Activated naive CD4-positive, alpha-beta T cell treated with anti-CD3 and anti-CD28 coated beads, Interleukin-2, amount 50 U/mL, for 24 hours (primary cell): ENCODE results near the gene FKBP10.

ENCODE experiments used
- H3K27ac Mint-ChIP-seq: one replicate; pipeline ENCODE4 v1.8.0; 2021; ENCODE audit warnings: mild to moderate bottlenecking, mixed read lengths
- H3K27me3 Mint-ChIP-seq: one replicate; pipeline ENCODE4 v1.8.0; 2021; ENCODE audit warnings: mixed read lengths
- H3K36me3 Mint-ChIP-seq: one replicate; pipeline ENCODE4 v1.8.0; 2021; ENCODE audit warnings: mixed read lengths
- H3K4me1 Mint-ChIP-seq: one replicate; pipeline ENCODE4 v1.8.0; 2021; ENCODE audit warnings: mixed read lengths
- H3K4me3 Mint-ChIP-seq: one replicate; pipeline ENCODE4 v1.8.0; 2021; ENCODE audit warnings: mild to moderate bottlenecking, mixed read lengths
- H3K9me3 Mint-ChIP-seq: one replicate; pipeline ENCODE4 v1.8.0; 2021; ENCODE audit warnings: mixed read lengths

FKBP10 gene

DNA sequence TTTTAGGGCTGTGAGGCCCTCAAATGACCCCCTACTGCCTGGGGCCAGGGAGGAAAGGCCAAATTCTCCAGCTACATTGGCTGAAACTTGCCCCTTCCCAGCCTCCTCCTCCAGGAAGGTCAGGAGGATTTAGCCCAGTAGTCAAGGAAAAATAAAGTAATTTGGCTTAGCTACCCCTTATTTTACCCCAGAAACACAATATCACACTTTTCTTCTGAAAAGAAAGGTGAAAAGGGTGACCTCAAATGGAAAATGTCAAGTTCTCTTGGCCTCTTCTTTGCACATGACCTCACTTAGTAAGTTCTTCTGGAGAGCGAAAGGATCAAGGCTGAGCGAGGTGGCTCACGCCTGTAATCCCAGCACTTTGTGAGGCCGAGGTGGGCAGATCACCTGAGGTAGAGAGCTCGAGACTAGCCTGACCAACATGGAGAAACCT is 18.2 kb upstream of the FKBP10 start:
- no peaks in the 10 kb centered on the region for H3K36me3 Mint-ChIP-seq
- no peaks in the 10 kb centered on the region for H3K4me1 Mint-ChIP-seq
- H3K27ac Mint-ChIP-seq: no peak overlapping the region
- no peak overlapping the region for H3K4me3 Mint-ChIP-seq
- no peaks in the 10 kb centered on the region for H3K27me3 Mint-ChIP-seq
- no peaks in the 10 kb centered on the region for H3K9me3 Mint-ChIP-seq

- Mint-ChIP-seq H3K9me3 (no peaks in the 10 kb centered on the region), H3K27ac (no peak overlapping the region), H3K4me3 (no peak overlapping the region), H3K4me1 (no peaks in the 10 kb centered on the region), H3K27me3 (no peaks in the 10 kb centered on the region), H3K36me3 (no peaks in the 10 kb centered on the region)
These were observed 16.5 kb upstream of the FKBP10 start for GRCh38 chr17:41796121-41796895.

DNA sequence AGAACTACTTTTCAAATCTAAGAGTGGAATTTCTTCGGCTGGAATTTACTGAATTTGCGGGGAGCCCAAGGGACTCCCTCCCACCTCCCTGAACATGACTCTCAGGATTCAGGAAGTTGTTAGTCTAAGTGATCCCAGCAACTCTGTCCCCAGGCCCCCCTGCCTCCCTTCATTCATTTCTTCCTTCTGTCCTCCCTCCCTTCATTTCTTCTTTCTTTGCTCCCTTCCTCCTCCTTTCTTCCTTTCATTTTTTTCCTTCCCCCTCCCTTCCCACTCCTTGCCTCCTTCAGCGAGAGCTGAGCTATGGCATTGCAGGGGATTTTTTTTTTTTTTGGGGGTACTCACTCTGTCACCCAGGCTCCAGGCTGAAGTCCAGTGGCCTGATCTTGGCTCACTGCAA is 15.4 kb upstream of the FKBP10 start:
- peaks cover 4% of the 10 kb centered on the region for H3K4me1 Mint-ChIP-seq
- no peaks in the 10 kb centered on the region for H3K9me3 Mint-ChIP-seq
- H3K4me3 Mint-ChIP-seq: no peak overlapping the region
- H3K27ac Mint-ChIP-seq: no peak overlapping the region
- H3K27me3 Mint-ChIP-seq: no peaks in the 10 kb centered on the region
- no peaks in the 10 kb centered on the region for H3K36me3 Mint-ChIP-seq

DNA sequence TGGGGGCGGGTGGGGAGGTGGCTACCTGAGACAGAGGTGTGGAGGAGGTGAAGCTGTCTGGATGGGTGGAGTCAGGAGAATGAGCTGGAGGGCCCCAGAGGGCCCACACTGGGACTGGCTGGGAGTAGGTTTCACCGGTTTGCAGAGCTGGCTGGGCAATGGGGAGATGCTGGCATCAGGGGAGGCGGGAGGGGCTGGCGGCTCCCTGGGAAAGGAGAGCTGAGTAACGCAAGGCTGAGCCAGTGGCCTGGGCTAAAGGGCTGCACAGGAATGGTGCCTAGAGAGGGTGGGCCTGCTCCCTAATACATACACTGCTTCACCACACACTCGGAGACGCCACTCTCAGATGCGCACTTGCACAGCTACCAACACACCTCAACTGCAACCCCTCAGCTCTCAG is 13.4 kb upstream of the FKBP10 start:
- Mint-ChIP-seq H3K36me3 (no peaks in the 10 kb centered on the region), H3K4me1 (peaks cover 4% of the 10 kb centered on the region), H3K27ac (no peak overlapping the region), H3K9me3 (no peaks in the 10 kb centered on the region), H3K4me3 (no peak overlapping the region), H3K27me3 (no peaks in the 10 kb centered on the region)

- Mint-ChIP-seq H3K27me3 (no peaks in the 10 kb centered on the region), H3K9me3 (no peaks in the 10 kb centered on the region), H3K36me3 (no peaks in the 10 kb centered on the region), H3K4me1 (peaks cover 4% of the 10 kb centered on the region), H3K4me3 (no peak overlapping the region), H3K27ac (no peak overlapping the region)
These were observed 12.0 kb upstream of the FKBP10 start for GRCh38 chr17:41800601-41801373.

DNA sequence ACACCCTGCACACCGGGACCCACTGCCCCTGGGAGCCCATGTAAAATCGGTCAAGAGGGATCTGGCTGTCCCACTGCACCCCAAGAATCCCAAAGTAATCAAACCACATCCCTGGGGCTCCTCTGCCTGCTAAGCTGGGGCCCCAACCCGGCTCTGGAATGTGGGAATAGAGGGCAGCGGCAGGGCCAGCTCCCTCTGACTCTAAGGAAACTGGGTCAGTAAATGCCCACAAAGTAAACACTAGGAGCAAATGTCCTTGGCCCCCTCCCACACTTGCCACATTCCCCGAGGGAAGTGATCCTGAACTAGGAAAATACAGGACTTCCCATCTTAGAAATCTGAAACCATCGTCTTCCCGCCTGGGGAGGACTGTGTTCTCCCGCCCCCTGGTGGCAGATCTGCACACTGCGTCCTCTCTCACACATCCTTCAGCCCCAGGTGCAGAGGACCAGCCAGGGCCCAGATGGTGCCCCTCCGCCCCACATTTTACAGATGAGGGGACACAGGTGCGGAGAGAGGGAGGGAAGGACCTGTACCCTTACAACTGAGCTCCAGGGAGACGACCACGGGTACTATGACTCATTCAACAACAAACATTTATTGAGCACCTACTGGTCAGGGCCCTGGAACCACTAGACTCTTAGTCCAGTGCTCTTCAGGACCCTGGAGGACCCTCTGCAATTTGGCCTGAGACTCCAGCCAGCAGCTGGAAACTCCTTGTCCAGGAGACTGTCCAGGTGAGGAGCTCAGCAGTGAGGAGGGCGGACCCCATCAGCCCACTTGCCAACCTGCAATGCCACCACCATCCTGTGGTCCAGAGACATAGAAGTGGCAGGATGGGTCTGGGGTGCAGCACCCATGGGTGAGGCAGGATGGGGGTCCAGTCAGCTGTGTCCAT is 11.2 kb upstream of the FKBP10 start:
- H3K4me3 Mint-ChIP-seq: no peak overlapping the region
- no peaks in the 10 kb centered on the region for H3K36me3 Mint-ChIP-seq
- H3K4me1 Mint-ChIP-seq: peaks cover 4% of the 10 kb centered on the region
- no peak overlapping the region for H3K27ac Mint-ChIP-seq
- H3K27me3 Mint-ChIP-seq: no peaks in the 10 kb centered on the region
- H3K9me3 Mint-ChIP-seq: no peaks in the 10 kb centered on the region

- H3K4me1 Mint-ChIP-seq: peaks cover 4% of the 10 kb centered on the region
- H3K27me3 Mint-ChIP-seq: no peaks in the 10 kb centered on the region
- no peak overlapping the region for H3K4me3 Mint-ChIP-seq
- no peaks in the 10 kb centered on the region for H3K36me3 Mint-ChIP-seq
- no peak overlapping the region for H3K27ac Mint-ChIP-seq
- no peaks in the 10 kb centered on the region for H3K9me3 Mint-ChIP-seq
These were observed 9.5 kb upstream of the FKBP10 start for GRCh38 chr17:41803049-41804020.

- H3K4me1 Mint-ChIP-seq: peaks cover 14% of the 10 kb centered on the region
- no peaks in the 10 kb centered on the region for H3K9me3 Mint-ChIP-seq
- H3K27me3 Mint-ChIP-seq: no peaks in the 10 kb centered on the region
- H3K27ac Mint-ChIP-seq: no peak overlapping the region
- no peaks in the 10 kb centered on the region for H3K36me3 Mint-ChIP-seq
- no peak overlapping the region for H3K4me3 Mint-ChIP-seq
These were observed 5.9 kb upstream of the FKBP10 start for GRCh38 chr17:41806685-41807445.

- Mint-ChIP-seq H3K27ac (no peak overlapping the region), H3K36me3 (no peaks in the 10 kb centered on the region), H3K9me3 (no peaks in the 10 kb centered on the region), H3K4me1 (peaks cover 26% of the 10 kb centered on the region), H3K27me3 (no peaks in the 10 kb centered on the region), H3K4me3 (peak overlapping the region; percentile 67)
These were observed 1.9 kb upstream of the FKBP10 start for GRCh38 chr17:41810659-41811548.

DNA sequence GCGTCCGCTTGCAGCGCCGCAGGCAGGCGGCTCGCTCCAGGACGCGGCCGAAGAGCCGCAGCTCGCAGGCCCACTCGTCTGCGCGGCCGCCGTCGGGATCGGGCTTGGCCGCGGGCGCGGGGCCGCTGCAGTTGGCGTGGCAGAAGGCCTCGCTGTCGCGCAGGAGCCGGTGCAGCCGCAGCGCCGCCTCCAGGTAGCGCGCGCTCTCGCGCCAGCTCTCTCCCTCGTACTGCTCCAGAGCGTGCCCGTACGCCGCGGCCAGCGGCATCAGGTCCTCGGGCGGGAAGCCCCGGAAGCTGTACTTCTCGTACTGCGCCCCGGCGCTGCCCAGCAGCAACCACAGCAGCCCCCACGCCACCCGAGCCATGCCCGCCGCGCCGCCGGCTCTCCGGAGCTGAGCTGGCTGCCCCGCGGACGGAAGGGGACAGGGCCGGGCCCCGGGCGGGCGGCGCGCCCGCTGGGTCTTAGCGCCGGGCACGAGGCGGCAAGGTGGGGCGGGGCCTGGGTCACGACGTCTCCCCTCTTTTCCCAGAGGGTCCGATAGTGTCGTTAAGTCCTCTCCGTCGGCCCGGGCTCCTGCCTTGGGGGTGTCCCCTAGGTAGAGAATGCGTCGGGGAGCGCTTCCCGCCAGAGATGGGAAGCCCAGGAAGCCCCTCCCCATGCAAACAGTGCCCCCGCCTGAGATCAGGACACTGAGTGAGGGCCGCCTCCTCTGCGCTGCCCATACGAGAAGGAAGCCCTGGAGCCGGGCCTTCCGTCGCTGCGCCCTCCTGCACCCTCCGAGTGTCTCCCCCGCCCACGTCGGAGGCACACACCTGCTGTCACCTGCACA is 1.0 kb upstream of the FKBP10 start, which contains the start of gene P3H4:
TSS of gene P3H4 (minus strand) at position 401 of the 832 bp plus-strand sequence. CDS start at position 367, 34 bp downstream.
- peaks cover 26% of the 10 kb centered on the region for H3K4me1 Mint-ChIP-seq
- peak within 1 kb of the TSS; percentile 88 for H3K27ac Mint-ChIP-seq
- no peaks in the 10 kb centered on the region for H3K36me3 Mint-ChIP-seq
- H3K4me3 Mint-ChIP-seq: peak within 1 kb of the TSS; percentile 91
- H3K27me3 Mint-ChIP-seq: no peaks in the 10 kb centered on the region
- no peaks in the 10 kb centered on the region for H3K9me3 Mint-ChIP-seq

DNA sequence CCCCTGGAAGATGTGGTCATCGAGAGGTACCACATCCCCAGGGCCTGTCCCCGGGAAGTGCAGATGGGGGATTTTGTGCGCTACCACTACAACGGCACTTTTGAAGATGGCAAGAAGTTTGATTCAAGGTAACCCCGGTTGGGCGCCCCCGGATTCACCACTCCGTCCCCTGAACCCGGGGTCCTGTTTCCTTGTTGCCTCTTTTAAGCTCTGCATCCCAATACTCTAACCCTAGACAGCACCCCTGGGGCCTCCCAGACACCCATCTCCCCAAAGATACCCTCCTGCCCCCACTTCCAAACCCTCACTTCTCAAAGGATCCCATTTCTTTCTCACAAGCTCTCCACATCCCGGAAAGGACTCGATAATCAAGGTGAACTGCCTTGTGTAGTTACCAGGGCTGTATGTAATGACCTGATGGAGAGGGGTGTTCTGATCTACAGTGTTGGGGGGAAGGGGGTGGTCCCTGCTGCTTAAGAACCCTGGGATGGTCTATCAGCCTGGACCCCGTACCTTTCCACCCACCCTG is 412 bp downstream of the FKBP10 start:
- peak overlapping the region; percentile 3 for H3K27ac Mint-ChIP-seq
- H3K36me3 Mint-ChIP-seq: no peaks in the 10 kb centered on the region
- H3K9me3 Mint-ChIP-seq: no peaks in the 10 kb centered on the region
- peaks cover 26% of the 10 kb centered on the region for H3K4me1 Mint-ChIP-seq
- peak overlapping the region; percentile 37 for H3K4me3 Mint-ChIP-seq
- peaks cover under 1% of the 10 kb centered on the region for H3K27me3 Mint-ChIP-seq

DNA sequence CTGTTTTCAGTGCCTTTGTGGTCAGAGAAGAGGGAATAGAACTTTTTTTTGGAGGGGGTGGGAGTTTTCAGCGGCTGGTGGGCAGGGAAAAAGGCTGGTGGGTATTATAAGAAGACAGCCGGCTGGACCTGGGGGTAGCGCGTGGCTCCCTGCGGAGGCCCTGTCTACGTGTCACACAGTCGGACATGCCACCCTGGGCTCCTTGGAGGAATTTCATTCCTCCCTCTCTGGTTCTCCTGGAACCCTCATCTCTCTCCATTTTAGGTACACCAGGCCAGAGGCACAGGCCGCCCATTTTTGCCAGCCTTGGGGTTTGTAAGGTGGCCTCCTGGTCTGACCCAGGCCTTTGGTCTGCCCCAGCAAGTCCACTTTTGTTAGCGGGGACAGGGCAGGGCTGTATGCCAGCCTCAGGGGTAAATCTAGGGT is 908 bp downstream of the FKBP10 start:
- no peaks in the 10 kb centered on the region for H3K9me3 Mint-ChIP-seq
- no peaks in the 10 kb centered on the region for H3K36me3 Mint-ChIP-seq
- H3K27ac Mint-ChIP-seq: peak overlapping the region; percentile 65
- peaks cover 26% of the 10 kb centered on the region for H3K4me1 Mint-ChIP-seq
- peak overlapping the region; percentile 51 for H3K4me3 Mint-ChIP-seq
- peaks cover 1% of the 10 kb centered on the region for H3K27me3 Mint-ChIP-seq
